IMR-90 (cell line): ENCODE measurements around the gene LMOD2. TPM values are rescaled to one million over a fixed set of nuclear protein-coding genes. Genes with fewer than 3 reads are reported as not detected.

Experiments
- ATAC-seq: fragments of 200-7000 bp; cut with Tn5 transposase; 2 replicates; pipeline ENCODE4 v1.9.1; 2020; ENCODE audit warnings: low read depth, mild to moderate bottlenecking, moderate library complexity
- BruUV-seq: library from RNA; stranded (reverse); fragments of 400-500 nt; replicated peaks from 2 replicates; lab custom pipeline; 2021; lab: Mats Ljungman, UMichigan
- CTCF ChIA-PET: fragments of 300-600 bp; formaldehyde crosslinking; extraction: SDS; loops from one replicate; lab custom pipeline; 2021; ENCODE audit warnings: antibody characterized with exemption; lab: Yijun Ruan, JAX
- POLR2A ChIA-PET: fragments of 300-600 bp; sonication (Branson Sonifier 250); formaldehyde crosslinking; loops from one replicate; lab custom pipeline; 2022; ENCODE audit warnings: antibody characterized with exemption; ENCODE audit not compliant: unreplicated experiment; lab: Charles Lee
- DNase-seq: peaks from one replicate; pipeline ENCODE4 v3.0.0; 2013
- H2AFZ ChIP-seq: replicated peaks from 2 replicates; pipeline ENCODE3; 2013; ENCODE audit warnings: low read length, mild to moderate bottlenecking; ENCODE audit not compliant: poor library complexity
- H2AK5ac ChIP-seq: 2 replicates; pipeline ENCODE4 v1.6.1; 2013; ENCODE audit warnings: low read depth, low read length, inconsistent platforms
- H2AK9ac ChIP-seq: replicated peaks from 2 replicates; pipeline ENCODE3; 2013; ENCODE audit warnings: mild to moderate bottlenecking, low read depth, low read length, moderate library complexity; ENCODE audit not compliant: poor library complexity
- H2BK120ac ChIP-seq: 2 replicates; pipeline ENCODE4 v1.6.1; 2013; ENCODE audit warnings: low read depth, low read length, inconsistent platforms
- H2BK15ac ChIP-seq: 3 replicates; pipeline ENCODE4 v1.6.1; 2013; ENCODE audit warnings: low read depth, low read length, inconsistent platforms
- H2BK20ac ChIP-seq: 2 replicates; pipeline ENCODE4 v1.6.1; 2013; ENCODE audit warnings: low read depth, mild to moderate bottlenecking, inconsistent platforms, low read length, moderate library complexity
- H2BK5ac ChIP-seq: 2 replicates; pipeline ENCODE4 v1.6.1; 2013; ENCODE audit warnings: mild to moderate bottlenecking, low read depth, low read length, inconsistent platforms; ENCODE audit not compliant: poor library complexity, severe bottlenecking
- H3K14ac ChIP-seq: replicated peaks from 2 replicates; pipeline ENCODE4 v1.6.1; 2013; ENCODE audit warnings: low read depth, low read length, inconsistent platforms
- H3K18ac ChIP-seq: 2 replicates; pipeline ENCODE4 v1.6.1; 2013; ENCODE audit warnings: low read depth, low read length, control low read depth
- H3K23ac ChIP-seq: 2 replicates; pipeline ENCODE4 v1.6.1; 2013; ENCODE audit warnings: low read depth, low read length, inconsistent platforms
- H3K27ac ChIP-seq: 2 replicates; pipeline ENCODE4 v1.5.1; 2013; ENCODE audit warnings: mild to moderate bottlenecking, control low read depth, low read length; ENCODE audit not compliant: insufficient read depth
- H3K27me3 ChIP-seq: 2 replicates; pipeline ENCODE4 v1.6.1; 2013; ENCODE audit warnings: low read length; ENCODE audit not compliant: control insufficient read depth, insufficient read depth
- H3K36me3 ChIP-seq: 2 replicates; pipeline ENCODE4 v1.6.1; 2013; ENCODE audit warnings: low read length, mixed read lengths; ENCODE audit not compliant: control insufficient read depth, insufficient read depth
- H3K4ac ChIP-seq: 2 replicates; pipeline ENCODE4 v1.6.1; 2013; ENCODE audit warnings: low read depth, low read length, inconsistent platforms
- H3K4me1 ChIP-seq: 2 replicates; pipeline ENCODE4 v1.6.1; 2013; ENCODE audit warnings: low read length, mixed read lengths; ENCODE audit not compliant: control insufficient read depth, insufficient read depth
- H3K4me2 ChIP-seq: 2 replicates; pipeline ENCODE4 v1.6.1; 2013; ENCODE audit warnings: low read depth, mild to moderate bottlenecking, control low read depth, low read length, moderate library complexity
- H3K4me3 ChIP-seq: 2 replicates; pipeline ENCODE4 v1.5.1; 2013; ENCODE audit warnings: low read depth, mild to moderate bottlenecking, control low read depth, low read length, moderate library complexity; ENCODE audit not compliant: insufficient read depth
- H3K56ac ChIP-seq: 2 replicates; pipeline ENCODE4 v1.6.1; 2013; ENCODE audit warnings: low read length, inconsistent platforms; ENCODE audit not compliant: insufficient read depth; ENCODE audit errors: extremely low read depth
- H3K79me1 ChIP-seq, 2 experiments: 2 replicates each; pipeline ENCODE4 v1.6.1; 2013; ENCODE audit warnings: low read length in 2 of 2, inconsistent platforms in 1 of 2, low read depth in 1 of 2
- H3K9ac ChIP-seq: 2 replicates; pipeline ENCODE4 v1.6.1; 2013; ENCODE audit warnings: low read depth, low read length, control low read depth
- H3K9me1 ChIP-seq: 2 replicates; pipeline ENCODE4 v1.6.1; 2013; ENCODE audit warnings: low read length, inconsistent platforms; ENCODE audit not compliant: insufficient read depth
- H3K9me3 ChIP-seq: 2 replicates; pipeline ENCODE4 v1.6.1; 2013; ENCODE audit warnings: low read length; ENCODE audit not compliant: control insufficient read depth, insufficient read depth
- H4K20me1 ChIP-seq: 2 replicates; pipeline ENCODE4 v1.6.1; 2013; ENCODE audit warnings: low read length, inconsistent platforms; ENCODE audit not compliant: insufficient read depth
- H4K5ac ChIP-seq: 2 replicates; pipeline ENCODE4 v1.6.1; 2013; ENCODE audit warnings: mild to moderate bottlenecking, low read depth, low read length, control low read depth
- H4K8ac ChIP-seq, 2 experiments: 2 replicates each; pipeline ENCODE4 v1.6.1; 2013; ENCODE audit warnings: low read depth in 2 of 2, low read length in 2 of 2, control low read depth in 1 of 2, inconsistent platforms in 1 of 2
- H4K91ac ChIP-seq: 2 replicates; pipeline ENCODE4 v1.6.1; 2013; ENCODE audit warnings: low read depth, low read length, inconsistent platforms; ENCODE audit not compliant: insufficient read depth
- BHLHE40 ChIP-seq: fragments of 150-350 bp; IDR thresholded peaks from 2 replicates; pipeline ENCODE4 v1.6.1; 2016; ENCODE audit warnings: mild to moderate bottlenecking, low read depth, low read length
- CEBPB ChIP-seq: IDR thresholded peaks from 2 replicates; pipeline ENCODE4 v1.6.1; 2012; ENCODE audit warnings: low read depth, low read length, improper control_type of control experiment
- CHD1 ChIP-seq: IDR thresholded peaks from 2 replicates; pipeline ENCODE4 v1.6.1; 2012; ENCODE audit warnings: low read depth, low read length, improper control_type of control experiment
- CTCF ChIP-seq: conservative IDR thresholded peaks from 2 replicates; pipeline ENCODE4 v1.5.1; 2012; ENCODE audit warnings: mild to moderate bottlenecking, low read depth, low read length, improper control_type of control experiment
- ELK1 ChIP-seq: fragments of 150-350 bp; IDR thresholded peaks from 2 replicates; pipeline ENCODE4 v1.6.1; 2016; ENCODE audit warnings: low read depth, mild to moderate bottlenecking, low read length, moderate library complexity, borderline replicate concordance
- FOS ChIP-seq: fragments of 150-350 bp; IDR thresholded peaks from 2 replicates; pipeline ENCODE4 v1.6.1; 2016; ENCODE audit warnings: low read depth, low read length
- MAFK ChIP-seq: IDR thresholded peaks from 2 replicates; pipeline ENCODE4 v1.6.1; 2012; ENCODE audit warnings: low read depth, low read length, improper control_type of control experiment
- MAZ ChIP-seq: IDR thresholded peaks from 2 replicates; pipeline ENCODE4 v1.6.1; 2012; ENCODE audit warnings: low read depth, mild to moderate bottlenecking, low read length, improper control_type of control experiment, moderate library complexity, borderline replicate concordance
- MXI1 ChIP-seq: IDR thresholded peaks from 2 replicates; pipeline ENCODE4 v1.6.1; 2012; ENCODE audit warnings: low read depth, mild to moderate bottlenecking, low read length, moderate library complexity, borderline replicate concordance
- NFE2L2 ChIP-seq: fragments of 150-350 bp; IDR thresholded peaks from 2 replicates; pipeline ENCODE4 v1.6.1; 2016; ENCODE audit warnings: low read depth, mild to moderate bottlenecking, low read length
- POLR2A ChIP-seq: IDR thresholded peaks from 2 replicates; pipeline ENCODE4 v1.6.1; 2012; ENCODE audit warnings: mild to moderate bottlenecking, low read depth, low read length
- RAD21 ChIP-seq: IDR thresholded peaks from 2 replicates; pipeline ENCODE4 v1.6.1; 2012; ENCODE audit warnings: low read length, improper control_type of control experiment
- RCOR1 ChIP-seq: IDR thresholded peaks from 2 replicates; pipeline ENCODE4 v1.6.1; 2012; ENCODE audit warnings: mild to moderate bottlenecking, low read length, improper control_type of control experiment; ENCODE audit not compliant: insufficient replicate concordance
- RFX5 ChIP-seq: IDR thresholded peaks from 2 replicates; pipeline ENCODE4 v1.8.0; 2012; ENCODE audit warnings: low read depth, mild to moderate bottlenecking, low read length, moderate library complexity
- SMC3 ChIP-seq: fragments of 150-350 bp; IDR thresholded peaks from 2 replicates; pipeline ENCODE4 v1.6.1; 2016; ENCODE audit warnings: low read depth, mild to moderate bottlenecking, antibody characterized with exemption, low read length, moderate library complexity
- USF2 ChIP-seq: fragments of 150-350 bp; IDR thresholded peaks from 2 replicates; pipeline ENCODE4 v1.6.1; 2017; ENCODE audit warnings: mild to moderate bottlenecking, antibody characterized with exemption, low read length, low read depth
- WGBS, 2 experiments: methylation state at CpG; one replicate each; pipeline versions ENCODE4 v1.1.5 to v1.1.7; 2013; ENCODE audit warnings: missing lambda C conversion rate in 2 of 2; ENCODE audit not compliant: insufficient read length in 1 of 2; ENCODE audit errors: extremely low coverage in 2 of 2; 5-methylcytosine and 5-hydroxymethylcytosine counted together
- dilution Hi-C: fragments of 300-500 bp; cut with HindIII; formaldehyde crosslinking; loops from one replicate; pipeline ENCODE4 v1.14.3; 2018; ENCODE audit warnings: low sequenced_read_pairs; ENCODE audit not compliant: unreplicated experiment
- in situ Hi-C: fragments of 300-500 bp; cut with MboI; formaldehyde crosslinking; loops from 3 replicates; pipeline ENCODE4 v1.14.3; 2019; ENCODE audit warnings: low sequenced_read_pairs, inconsistent platforms, mixed read lengths
- intact Hi-C: fragments of 100-400 bp; cut with micrococcal nuclease; formaldehyde crosslinking; loops from 2 replicates; pipeline ENCODE4 v1.10.0; 2022
- polyA plus RNA-seq, 3 experiments: library from polyadenylated mRNA; depleted of rRNA; stranded (reverse); fragments of >200 nt; gene quantifications; 2 replicates each; pipeline ENCODE4 v1.2.3, GENCODE V29; 2012; ENCODE audit warnings: low replicate concordance in 1 of 3
- total RNA-seq: library from RNA; depleted of rRNA; stranded (reverse); fragments of >200 nt; gene quantifications from 2 replicates; pipeline ENCODE4 v1.2.3, GENCODE V29; 2012

The LMOD2 gene
- total and polyA plus RNA-seq, 2 of the 4 experiments (the other 2 are of a cell fraction): not detected

GRCh38 chr7:123661765-123662164 lies 6.1 kb downstream of the LMOD2 start:
- Histone ChIP-seq H4K5ac (no peak overlapping the region), H2AK9ac (no peak overlapping the region), H2AFZ (no peak overlapping the region), H3K79me1 (no peaks in the 10 kb centered on the region), H3K27me3 (peaks cover 4% of the 10 kb centered on the region), H3K4me1 (no peaks in the 10 kb centered on the region), H2BK120ac (no peak overlapping the region), H4K8ac (no peak overlapping the region), H3K9me1 (no peaks in the 10 kb centered on the region), H2BK5ac (no peak overlapping the region), H3K9me3 (no peaks in the 10 kb centered on the region), H4K91ac (no peak overlapping the region), H3K27ac (no peak overlapping the region), H3K23ac (no peak overlapping the region), H3K4me3 (no peak overlapping the region), H3K56ac (no peak overlapping the region), H3K9ac (no peak overlapping the region), H2BK15ac (no peak overlapping the region), H4K20me1 (no peaks in the 10 kb centered on the region), H2BK20ac (no peak overlapping the region), H2AK5ac (no peak overlapping the region), H3K18ac (no peak overlapping the region), H3K36me3 (no peaks in the 10 kb centered on the region), H3K4ac (no peak overlapping the region), H3K4me2 (no peak overlapping the region), H3K14ac (no peak overlapping the region)
- ChIA-PET POLR2A (no interaction called here), CTCF (interaction anchor here (0.5 kb wide), 1 partner anchor 228 kb away, joined by 3 read pairs; no protein-coding TSS in a partner anchor)
- no TSS peak for BruUV-seq
- in situ Hi-C loops (no loop called here), dilution Hi-C loops (no loop called here), intact Hi-C loops (no loop called here)
- DNase-seq: no peak
- TF ChIP-seq BHLHE40: no peak
- no peak for TF ChIP-seq MAFK
- TF ChIP-seq RFX5: no peak
- no peak for TF ChIP-seq FOS
- no peak for TF ChIP-seq CEBPB
- TF ChIP-seq CTCF: no peak
- no peak for TF ChIP-seq MAZ
- no peak for TF ChIP-seq POLR2A
- no peak for TF ChIP-seq USF2
- no peak for TF ChIP-seq ELK1
- no peak for TF ChIP-seq CHD1
- TF ChIP-seq MXI1: no peak
- no peak for TF ChIP-seq RCOR1
- no peak for TF ChIP-seq NFE2L2
- no peak for TF ChIP-seq RAD21
- no peak for TF ChIP-seq SMC3
- WGBS, 2 experiments: no CpG with 5 or more reads among the region's 1 CpG
- ATAC-seq: no peak
